Activated CD8-positive, alpha-beta memory T cell treated with anti-CD3 and anti-CD28 coated beads for 48 hours (primary cell): ENCODE measurements around the gene SH2D3A.
"Not testable (repeated sequence)": the region's sequence is repeated elsewhere in the genome, so short reads cannot be mapped to it uniquely, and the experiment has no call there.

Source experiments
- DNase-seq, 3 experiments: peaks; one replicate each; pipeline ENCODE4 v3.0.0-alpha.2; 2020; ENCODE audit warnings: low read depth in 2 of 3, low spot score in 2 of 3

The SH2D3A gene

DNA sequence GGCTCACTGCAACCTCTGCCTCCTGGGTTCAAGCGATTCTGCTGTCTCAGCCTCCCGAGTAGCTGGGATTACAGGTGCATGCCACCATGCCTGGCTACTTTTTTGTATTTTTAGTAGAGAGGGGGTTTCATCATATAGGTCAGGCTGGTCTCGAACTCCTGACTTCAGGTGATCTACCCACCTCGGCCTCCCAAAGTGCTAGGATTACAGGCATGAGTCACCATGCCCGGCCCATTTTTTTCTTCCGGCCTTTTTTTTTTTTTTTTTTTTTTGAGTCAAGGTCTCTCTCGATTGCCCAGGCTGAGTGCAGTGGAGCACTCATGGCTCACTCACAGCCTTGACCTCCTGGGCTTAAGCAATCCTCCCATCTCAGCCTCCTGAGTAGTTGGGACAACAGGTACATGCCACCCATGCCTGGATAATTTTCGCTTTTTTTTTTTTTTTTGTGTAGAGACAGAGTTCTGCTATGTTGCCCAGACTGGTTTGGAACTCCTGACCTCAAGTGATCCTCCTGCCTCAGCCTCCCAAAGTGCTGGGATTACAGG, 4.9 kb downstream of the SH2D3A start:
- DNase-seq = not testable (repeated sequence)

DNA sequence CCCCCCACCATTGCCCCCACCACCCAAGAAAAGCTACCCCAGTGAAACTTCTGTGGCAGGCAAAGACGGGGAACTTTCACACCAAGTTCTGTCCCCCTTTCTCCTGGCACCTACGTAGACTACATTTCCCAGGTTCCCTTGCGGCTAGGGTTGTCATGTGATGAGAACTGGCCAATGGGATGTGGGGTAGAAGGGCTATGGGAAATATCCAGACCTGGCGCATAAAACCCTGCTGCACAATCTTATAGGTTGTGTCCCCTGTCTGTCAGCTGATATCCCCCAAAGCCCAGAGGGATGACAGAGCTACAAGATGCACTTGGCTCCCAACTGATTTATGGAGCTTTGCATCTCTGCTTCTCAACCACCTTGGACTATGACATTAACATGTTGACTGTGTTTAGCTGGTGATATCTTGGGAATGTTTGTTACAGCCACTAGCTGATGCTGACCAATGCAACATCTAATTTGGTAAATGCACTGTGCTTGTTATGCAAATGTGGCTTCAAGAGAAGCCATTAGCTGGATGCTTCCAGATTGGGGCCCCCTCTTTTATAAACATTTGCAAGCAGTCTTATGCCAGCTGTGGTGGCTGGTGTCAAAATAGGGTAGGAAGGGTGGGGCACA, 6.1 kb downstream of the SH2D3A start:
- no peak for DNase-seq

DNA sequence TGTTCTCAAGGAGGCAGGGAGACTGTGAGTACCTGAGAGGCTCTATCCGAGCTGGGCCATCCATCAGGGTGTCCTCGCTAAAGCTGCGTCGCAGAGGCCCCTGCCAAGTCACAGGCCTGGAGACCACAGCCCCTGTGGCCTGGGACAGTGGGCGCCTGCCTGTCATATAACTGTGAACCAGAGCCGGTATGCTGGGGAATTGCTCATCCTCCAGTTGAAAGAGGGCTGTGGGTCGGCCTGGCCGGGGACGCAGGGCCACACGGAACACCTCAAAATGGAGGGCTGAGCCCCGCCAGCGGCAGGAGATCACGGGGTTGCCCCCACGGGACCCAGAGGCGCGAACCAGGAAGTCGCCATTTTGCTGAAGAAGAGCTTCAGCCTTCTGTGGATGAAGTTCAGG, 6.6 kb downstream of the SH2D3A start:
- no peak for DNase-seq

DNA sequence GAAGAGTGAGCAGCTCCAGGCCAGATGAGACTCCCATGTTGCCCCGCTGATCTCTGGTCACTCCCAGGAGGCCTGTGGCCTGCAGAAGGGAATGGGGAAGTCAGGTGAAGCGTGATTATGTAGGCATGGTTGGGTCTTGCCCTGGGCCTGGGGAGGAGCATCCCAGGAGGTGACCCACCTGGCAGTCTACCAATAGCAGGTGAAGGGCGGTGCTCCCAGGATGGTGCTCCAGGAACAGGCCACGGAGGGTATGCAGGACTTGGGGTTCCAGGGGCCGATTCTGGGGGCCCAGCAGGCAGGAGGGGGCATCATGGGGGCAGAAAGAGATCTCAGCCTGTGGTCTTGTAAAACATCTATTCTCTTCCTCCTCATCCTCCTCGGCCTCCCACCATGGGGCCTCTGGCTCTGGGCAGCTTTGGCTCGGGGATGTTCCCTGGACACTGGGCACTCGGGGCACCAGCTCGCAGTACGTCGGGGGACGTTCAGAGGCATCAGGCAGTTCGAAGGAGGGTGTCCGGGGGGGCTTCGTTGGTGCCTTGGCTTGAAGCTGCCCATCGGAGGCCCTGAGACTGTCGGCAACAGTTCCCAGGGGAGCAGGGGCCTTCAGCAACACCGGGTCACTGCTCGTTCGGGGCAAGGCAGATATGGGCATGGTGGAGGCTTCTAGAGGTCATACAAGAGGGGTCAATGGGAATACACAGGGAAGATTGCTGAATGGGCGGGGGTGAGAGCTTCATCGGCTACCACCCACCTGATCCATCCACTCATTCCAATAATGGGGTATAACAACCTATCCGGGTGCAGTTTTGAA, 12.4 kb downstream of the SH2D3A start:
- DNase-seq = no peak

DNA sequence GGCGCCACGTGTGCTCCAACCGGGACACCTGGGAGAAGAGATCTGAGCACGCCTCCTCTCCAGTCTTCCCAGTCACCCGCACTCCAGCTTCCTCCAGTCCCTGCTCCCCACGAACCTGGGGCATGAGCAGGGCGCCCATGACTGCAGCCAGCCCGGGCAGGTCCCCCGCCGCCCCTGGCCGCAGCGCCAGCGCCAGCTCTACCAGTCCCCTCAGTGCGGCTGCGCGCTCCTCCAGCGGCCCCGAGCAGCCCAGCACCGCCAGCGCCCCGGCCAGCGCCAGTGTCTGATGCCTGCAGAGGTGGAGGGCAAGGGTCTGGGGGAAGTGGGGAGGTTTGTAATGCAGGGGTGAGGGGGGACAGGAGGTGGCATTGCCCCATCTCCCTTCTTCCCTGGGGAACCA, 13.1 kb downstream of the SH2D3A start:
- DNase-seq = no peak

DNA sequence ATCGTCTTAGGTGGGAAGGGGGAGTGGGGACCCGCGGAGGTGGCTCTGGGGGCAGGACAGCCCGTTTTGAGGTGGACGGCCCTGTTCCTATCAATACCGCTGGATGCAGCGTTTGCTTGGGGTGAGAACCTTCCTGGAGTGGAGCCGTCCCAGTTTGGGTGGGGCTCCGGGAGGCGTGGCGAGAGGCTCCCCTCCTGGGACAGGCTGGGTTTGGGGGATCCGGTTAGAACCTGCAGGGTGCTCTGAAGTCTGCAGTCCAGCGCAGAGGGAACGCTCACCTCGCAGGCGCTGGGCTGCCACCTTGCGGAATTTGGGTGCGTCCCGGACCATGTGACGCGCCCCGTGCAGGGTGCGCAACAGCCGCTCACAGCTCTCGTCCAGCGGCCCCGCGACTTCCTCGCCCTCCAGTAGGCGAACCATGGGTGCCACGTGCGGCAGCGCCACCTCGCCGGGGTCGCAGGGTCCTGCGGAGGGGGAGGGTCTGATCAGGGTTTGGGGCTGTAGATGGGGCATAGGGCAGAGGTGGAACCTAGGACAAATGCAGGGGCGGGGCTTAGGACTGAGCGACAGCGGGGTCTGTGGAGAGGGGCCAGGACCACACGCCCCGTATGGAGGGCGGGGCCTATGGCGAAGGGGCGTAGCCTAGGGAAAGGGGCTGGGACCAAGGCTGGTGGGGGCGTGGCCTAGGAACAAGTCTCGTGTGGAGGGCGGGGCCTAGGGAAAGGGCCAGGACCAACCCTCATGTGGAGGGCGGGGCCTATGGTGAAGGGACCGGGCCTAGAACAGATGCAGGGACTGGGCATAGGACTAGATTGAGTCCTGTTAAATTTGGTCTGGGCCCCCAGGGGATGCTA, 13.8 kb downstream of the SH2D3A start:
- peak; percentile 59 to 71 (median 62) for DNase-seq

DNA sequence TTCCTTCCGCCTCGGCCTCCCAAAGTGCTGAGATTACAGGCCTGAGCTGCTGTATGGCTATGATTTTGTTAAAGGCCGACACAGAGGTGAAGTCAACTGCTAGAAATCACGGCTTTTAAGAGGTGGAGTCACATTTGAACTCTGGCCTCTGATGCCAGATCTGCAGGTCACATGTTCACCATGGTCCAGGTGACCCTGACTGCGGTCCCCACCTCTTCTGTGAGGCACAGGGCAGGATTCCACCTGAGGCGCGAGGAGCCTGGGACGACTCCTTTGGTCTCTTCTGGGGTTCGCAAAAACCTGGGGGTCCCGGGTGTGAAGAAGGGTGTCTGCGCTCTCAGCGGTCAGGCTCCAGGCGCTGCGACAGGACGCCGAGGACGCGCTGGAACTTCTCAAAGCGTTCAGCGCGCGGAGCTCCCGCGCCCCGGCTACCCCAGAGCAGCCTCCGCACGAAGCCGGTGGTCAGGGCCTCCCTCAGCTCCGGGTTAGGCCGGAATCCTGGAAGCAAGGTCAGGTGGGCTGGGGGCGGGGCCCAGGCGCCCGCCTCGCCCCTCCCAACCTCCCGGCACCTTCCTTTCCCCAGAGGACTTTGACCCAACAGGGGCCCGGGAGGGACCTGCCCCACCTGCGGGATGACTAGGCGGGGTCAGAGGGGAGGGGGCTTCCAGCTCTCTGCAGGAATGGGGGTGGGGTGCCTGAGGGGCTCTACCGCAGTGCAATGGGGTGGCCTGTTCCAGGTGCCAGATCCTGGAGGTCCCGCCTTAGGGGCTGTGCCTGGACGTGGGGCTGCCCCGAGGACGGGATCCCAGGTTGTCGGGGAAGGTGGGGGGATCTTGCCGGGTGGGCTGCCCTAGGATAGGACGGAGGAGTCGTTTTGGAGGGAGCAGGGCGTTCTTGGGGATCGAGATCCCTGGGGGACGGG, 14.7 kb downstream of the SH2D3A start:
- no peak for DNase-seq

DNA sequence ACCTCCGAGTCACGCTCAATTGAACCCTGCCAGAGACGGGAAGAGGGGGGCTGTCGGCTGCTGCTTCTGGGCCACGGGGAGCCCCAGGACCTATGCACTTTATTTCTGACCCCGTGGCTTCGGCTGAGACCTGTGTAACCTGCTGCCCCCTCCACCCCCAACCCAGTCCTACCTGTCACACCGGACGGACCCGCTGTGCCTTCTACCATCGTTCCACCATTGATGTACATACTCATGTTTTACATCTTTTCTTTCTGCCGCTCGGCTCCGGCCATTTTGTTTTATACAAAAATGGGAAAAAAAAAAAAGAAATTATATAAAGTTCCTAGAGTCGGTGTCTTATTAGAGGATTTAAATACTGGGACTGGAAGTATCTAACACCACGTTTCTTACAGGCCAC, 16.0 kb downstream of the SH2D3A start:
- DNase-seq = no peak

DNA sequence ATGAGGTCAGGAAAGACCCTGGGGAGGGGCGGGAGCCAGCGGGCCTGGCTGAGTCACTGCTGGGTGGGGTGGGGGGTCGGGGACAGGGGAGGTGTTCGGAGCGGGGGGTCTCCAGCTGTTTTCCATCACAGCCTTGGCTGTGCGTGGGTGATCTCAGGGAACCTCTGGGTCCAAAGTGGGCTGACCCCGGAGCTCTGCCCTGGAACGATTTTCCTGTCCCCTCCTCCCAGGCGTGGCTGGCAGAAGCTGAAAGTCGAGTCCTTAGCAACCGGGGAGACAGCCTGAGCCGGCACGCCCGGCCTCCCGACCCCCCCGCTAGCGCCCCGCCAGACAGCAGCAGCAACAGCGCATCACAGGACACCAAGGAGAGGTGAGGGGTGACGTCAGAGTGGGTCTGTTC, 17.2 kb downstream of the SH2D3A start:
- DNase-seq = no peak

DNA sequence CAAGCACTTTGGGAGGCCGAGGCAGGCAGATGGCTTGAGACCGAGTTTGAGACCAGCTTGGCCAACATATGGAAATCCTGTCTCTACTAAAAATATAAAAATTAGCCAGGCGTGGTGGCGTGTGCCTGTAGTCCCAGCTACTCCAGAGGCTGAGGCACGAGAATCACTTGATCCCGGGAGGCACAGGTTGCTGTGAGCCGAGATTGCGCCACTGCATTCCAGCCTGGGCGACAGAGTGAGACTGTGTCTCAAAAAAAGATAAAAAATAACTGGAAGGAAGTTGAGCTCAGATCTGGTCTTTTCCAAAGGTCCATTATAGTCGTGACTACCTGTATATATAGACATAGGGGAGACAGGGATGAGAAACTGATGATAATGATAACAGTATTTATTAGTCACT, 18.7 kb downstream of the SH2D3A start:
- DNase-seq = not testable (repeated sequence)

DNA sequence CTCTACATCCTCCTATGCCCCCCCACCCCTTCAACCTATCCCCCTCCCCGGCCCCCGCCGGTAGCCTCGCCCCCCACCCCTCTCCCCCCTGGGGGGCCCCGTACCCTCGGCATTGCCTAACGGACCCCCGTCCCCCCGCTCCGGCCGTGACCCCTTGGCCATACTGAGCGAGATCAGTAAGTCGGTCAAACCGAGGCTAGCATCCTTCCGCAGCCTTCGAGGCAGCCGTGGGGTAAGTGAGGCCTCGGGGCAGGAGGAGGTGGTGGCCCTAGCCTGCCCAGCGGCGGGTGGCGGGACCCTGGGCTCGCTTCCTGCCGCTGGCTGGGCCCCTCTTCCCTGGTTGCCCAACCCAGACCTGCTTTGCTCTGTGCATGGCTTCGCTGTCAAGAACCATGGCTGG, 21.3 kb downstream of the SH2D3A start:
- DNase-seq = no peak

DNA sequence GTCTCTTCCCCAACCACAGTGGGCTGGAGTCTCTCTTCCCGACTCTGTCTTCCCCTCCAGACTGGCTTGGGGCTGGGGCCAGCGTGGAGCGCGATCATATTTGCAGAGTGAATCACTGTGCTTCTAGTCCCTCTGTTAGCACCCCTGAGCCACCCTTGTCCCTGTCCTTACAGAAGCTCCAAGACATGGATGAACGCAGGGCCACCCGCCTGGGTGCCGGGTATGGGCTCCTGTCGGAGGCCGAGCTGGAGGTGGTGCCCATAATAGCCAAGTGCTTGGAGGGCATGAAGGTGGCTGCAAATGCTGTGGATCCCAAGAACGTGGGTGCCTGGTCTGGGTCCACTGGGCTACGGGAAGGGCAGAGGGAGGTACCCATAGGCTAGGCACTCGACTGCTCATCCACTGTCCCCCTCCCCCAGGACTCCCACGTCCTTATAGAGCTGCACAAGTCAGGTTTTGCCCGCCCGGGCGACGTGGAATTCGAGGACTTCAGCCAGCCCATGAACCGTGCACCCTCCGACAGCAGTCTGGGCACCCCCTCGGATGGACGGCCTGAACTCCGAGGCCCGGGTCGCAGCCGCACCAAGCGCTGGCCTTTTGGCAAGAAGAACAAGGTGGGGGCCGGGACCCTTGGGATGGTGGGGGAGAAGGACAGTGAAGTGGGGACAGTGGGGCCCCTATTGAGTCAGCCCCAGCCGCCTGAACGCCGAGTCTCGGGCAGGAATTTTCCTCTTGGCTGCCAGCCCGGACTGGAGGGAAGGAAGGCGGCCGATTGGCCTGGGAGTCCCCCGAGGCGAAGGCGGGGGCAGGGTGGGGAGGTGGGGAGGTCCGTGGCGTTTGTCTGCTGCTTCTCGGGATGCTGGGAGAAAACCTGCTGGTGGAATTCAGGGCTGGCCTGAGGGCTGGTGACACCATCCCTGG, 22.6 kb downstream of the SH2D3A start:
- DNase-seq = no peak

DNA sequence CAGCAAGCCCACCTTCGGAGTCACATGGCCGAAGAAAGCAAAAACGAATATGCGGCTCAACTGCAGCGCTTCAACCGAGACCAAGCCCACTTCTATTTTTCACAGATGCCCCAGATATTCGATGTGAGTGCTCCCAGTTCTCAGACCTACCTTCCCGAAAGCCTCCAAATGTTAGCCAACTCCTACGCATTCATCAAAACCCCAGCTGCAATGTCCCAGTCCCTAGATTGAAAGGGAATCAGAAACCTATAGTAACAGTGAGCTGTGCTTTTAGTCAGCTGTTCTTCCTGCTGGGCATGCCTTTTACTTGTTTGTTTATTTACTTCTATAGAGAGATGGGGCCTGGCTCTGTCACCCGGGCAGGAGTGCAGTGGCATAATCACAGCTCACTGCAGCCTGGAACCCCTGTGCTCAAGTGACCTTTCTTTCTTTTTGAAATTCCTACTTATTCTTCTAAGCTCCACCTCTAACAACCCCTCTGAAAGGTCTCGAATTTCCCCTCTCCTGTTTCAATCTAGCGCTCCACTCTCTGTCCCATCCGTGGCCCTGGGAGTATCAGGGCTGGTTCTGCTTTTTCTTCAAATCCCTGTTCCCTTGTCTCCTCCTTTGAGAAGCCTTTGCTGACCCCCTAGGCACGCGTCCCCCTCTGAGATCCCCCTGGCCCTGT, 23.4 kb downstream of the SH2D3A start:
- no peak for DNase-seq

DNA sequence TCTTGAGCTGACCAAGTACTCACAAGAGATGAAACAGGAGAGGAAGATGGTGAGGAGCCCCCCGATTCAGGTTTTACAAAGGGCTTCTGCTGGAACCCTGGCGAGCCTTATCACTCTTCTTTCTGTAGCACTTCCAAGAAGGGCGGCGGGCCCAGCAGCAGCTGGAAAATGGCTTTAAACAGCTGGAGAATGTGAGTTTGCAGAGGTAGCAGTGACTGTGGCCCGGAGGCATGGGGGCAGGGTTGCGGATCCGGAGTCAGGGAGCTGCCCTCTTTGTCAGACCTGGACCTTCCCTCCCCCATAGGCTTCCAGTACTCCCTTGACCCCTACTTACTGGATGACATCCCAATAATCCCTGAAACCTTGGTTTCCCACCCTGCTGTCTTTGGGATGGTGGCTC, 24.2 kb downstream of the SH2D3A start:
- DNase-seq = no peak

DNA sequence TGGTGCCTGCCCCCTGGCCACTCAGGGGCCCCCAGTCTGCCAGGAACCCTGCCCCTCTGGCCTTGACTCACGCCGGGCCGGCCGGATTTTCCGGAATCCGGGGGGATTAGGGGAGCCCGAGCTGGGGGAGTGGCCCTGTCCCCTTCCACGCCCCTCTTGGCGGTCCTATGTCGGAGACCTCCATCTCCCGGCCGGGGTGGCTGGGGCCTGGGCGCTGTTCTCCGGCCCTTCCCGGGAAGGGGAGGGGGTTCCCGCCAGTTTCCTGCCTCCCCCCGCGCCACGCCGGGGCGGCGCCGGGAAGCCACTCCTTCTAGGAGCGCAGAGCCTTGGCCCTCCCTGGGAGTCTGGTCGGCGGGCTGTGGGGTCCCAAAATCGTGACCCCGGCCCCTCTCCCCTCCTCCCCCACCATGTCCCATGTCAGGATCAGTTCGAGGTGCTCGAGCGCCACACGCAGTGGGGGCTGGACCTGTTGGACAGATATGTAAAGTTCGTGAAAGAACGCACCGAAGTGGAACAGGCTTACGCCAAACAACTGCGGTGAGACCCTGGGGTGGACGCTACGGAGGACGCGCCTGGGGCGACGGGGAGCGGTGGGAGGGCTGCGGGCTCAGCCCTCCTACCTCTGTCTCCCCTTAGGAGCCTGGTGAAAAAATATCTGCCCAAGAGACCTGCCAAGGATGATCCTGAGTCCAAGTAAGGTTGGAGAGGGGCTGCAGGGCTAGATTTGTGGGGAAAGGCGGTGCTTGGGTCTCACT, 26.5 kb downstream of the SH2D3A start:
- peak in 1 of 3 experiments; percentile 17 for DNase-seq

DNA sequence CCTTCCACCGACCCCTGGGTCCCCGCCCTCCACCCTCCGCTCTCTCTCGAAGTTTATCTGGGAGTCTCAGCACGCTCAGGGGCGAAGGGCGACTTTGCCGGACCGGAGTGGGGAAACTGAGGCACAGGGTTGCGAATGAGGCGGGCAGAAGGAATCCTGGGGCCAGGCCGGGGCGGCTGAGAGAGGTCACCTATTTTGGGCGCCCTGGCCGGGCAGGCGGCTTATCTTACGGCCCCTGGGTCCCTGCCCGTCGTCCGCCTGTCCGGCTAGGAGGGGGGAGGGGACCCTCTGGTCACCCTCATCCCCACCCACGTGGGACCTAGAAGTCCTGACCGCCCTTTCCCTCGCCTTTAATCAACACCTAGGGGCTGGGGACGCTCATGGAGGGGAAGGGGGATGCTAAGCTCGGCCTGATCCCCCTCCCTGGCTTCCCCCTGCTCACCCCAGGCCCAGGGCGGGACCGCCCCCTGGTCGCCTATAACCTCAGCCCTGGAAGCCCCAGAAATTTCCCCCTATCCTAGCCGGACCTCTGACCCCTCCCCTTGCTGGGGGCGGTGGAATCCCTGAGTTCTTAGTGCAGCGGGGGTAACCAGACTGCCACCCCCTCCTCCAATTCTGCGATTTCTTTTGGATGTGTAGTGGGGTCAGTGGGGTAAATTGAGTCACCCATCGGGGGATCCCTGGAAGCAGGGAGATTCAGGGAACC, 27.2 kb downstream of the SH2D3A start:
- peak in 2 of 3 experiments; percentile 26 to 34 for DNase-seq

DNA sequence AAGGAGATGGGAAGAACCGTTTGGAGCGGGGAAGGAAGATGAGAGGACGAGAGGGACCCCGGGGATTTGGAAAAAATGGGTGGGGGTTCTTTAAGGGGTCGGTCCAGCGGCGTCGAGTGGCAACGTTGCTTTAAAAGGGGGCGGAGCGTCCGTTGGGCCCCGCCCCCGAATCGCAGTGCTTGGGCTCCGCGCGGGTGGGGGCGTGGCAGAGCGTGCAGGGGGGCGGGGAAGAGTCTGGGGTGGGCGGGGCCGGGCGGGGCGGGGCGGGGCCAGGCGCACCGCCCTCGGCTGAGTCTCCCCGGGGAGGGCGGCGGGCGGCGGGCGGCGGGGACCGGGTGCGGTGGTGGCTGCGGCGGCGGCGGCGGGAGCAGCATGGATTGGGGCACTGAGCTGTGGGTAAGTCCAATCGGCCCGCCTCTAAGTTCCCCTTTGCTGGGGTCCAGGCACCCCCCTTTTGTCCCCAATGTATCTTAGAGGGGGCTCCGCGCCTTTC, 27.8 kb downstream of the SH2D3A start, which contains the start of gene TRIP10:
TSS of gene TRIP10 (plus strand) at position 291 of the 493 bp plus-strand sequence. CDS start at position 373, 82 bp downstream.
- peak; percentile 72 to 74 (median 74) for DNase-seq
